Measurements from ENCODE around the gene DMD. TPM values are rescaled to one million over a fixed set of nuclear protein-coding genes. Genes with fewer than 3 reads are reported as not detected.

DMD gene
- total RNA-seq, 2 experiments from 2014 or later, result 0.20 to 0.47 TPM

GRCh38 chrX:32562261-32562660 lies 649.1 kb downstream of the DMD start:
- Histone ChIP-seq H3K4me3 (ENCODE audit: low read length) (no peak overlapping the region), H3K9me3 (ENCODE audit: control insufficient read depth in 1 of 2, insufficient read depth in 1 of 2, low read length in 2 of 2) (no peaks in the 10 kb centered on the region), H3K4me1 (ENCODE audit: insufficient read depth, low read length) (no peaks in the 10 kb centered on the region), H3K27ac (ENCODE audit: low read depth in 1 of 2, low read length in 2 of 2) (no peak overlapping the region), H3K27me3 (ENCODE audit: control insufficient read depth in 1 of 2, insufficient read depth in 2 of 2, low read length in 2 of 2) (no peaks in the 10 kb centered on the region), H3K36me3 (ENCODE audit: insufficient read depth, low read length) (no peaks in the 10 kb centered on the region)
- intact Hi-C loops (cut with DNase I, micrococcal nuclease), result no loop called here
- Mint-ChIP-seq H3K4me3 (no peak overlapping the region), H3K4me1 (ENCODE audit: low read depth) (no peaks in the 10 kb centered on the region), H3K36me3 (ENCODE audit: low read depth) (no peaks in the 10 kb centered on the region), H3K27me3 (no peaks in the 10 kb centered on the region), H3K27ac (no peak overlapping the region), H3K9me3 (peaks cover 2% of the 10 kb centered on the region)
- DNase-seq (no peak), ATAC-seq (ENCODE audit: poor library complexity) (no peak)
- TF ChIP-seq CTCF (IDR thresholded peaks at IDR 0.05), result no peak
- ChIA-PET POLR2A (no interaction called here), CTCF (no interaction called here)

- Histone ChIP-seq H3K4me1 (ENCODE audit: insufficient read depth, low read length) (no peaks in the 10 kb centered on the region), H3K27ac (ENCODE audit: low read depth in 1 of 2, low read length in 2 of 2) (no peak overlapping the region), H3K9me3 (ENCODE audit: control insufficient read depth in 1 of 2, insufficient read depth in 1 of 2, low read length in 2 of 2) (no peaks in the 10 kb centered on the region), H3K36me3 (ENCODE audit: insufficient read depth, low read length) (no peaks in the 10 kb centered on the region), H3K4me3 (ENCODE audit: low read length) (no peak overlapping the region), H3K27me3 (ENCODE audit: control insufficient read depth in 1 of 2, insufficient read depth in 2 of 2, low read length in 2 of 2) (no peaks in the 10 kb centered on the region)
- Mint-ChIP-seq H3K4me1 (ENCODE audit: low read depth) (no peaks in the 10 kb centered on the region), H3K36me3 (ENCODE audit: low read depth) (no peaks in the 10 kb centered on the region), H3K9me3 (no peaks in the 10 kb centered on the region), H3K27me3 (no peaks in the 10 kb centered on the region), H3K27ac (no peak overlapping the region), H3K4me3 (no peak overlapping the region)
- ChIA-PET POLR2A (no interaction called here), CTCF (no interaction called here)
- DNase-seq (no peak), ATAC-seq (ENCODE audit: poor library complexity) (no peak)
- no peak for TF ChIP-seq CTCF (IDR thresholded peaks at IDR 0.05)
- intact Hi-C loops (cut with DNase I, micrococcal nuclease), result no loop called here
Measured at GRCh38 chrX:32545101-32545500, 666.2 kb downstream of the DMD start.

GRCh38 chrX:32538554-32538953 lies 672.8 kb downstream of the DMD start:
- Mint-ChIP-seq H3K4me3 (no peak overlapping the region), H3K36me3 (ENCODE audit: low read depth) (no peaks in the 10 kb centered on the region), H3K9me3 (no peaks in the 10 kb centered on the region), H3K4me1 (ENCODE audit: low read depth) (no peaks in the 10 kb centered on the region), H3K27me3 (no peaks in the 10 kb centered on the region), H3K27ac (no peak overlapping the region)
- ChIA-PET CTCF (no interaction called here), POLR2A (no interaction called here)
- H3K27me3 ChIP-seq (ENCODE audit: control insufficient read depth in 1 of 2, insufficient read depth in 2 of 2, low read length in 2 of 2), result no peaks in the 10 kb centered on the region
- no peak overlapping the region for H3K4me3 ChIP-seq (ENCODE audit: low read length)
- H3K4me1 ChIP-seq (ENCODE audit: insufficient read depth, low read length), result no peaks in the 10 kb centered on the region
- H3K36me3 ChIP-seq (ENCODE audit: insufficient read depth, low read length), result no peaks in the 10 kb centered on the region
- intact Hi-C loops (cut with DNase I, micrococcal nuclease), result no loop called here
- ATAC-seq (ENCODE audit: poor library complexity) (no peak), DNase-seq (no peak)
- no peak for TF ChIP-seq CTCF (IDR thresholded peaks at IDR 0.05)
- H3K27ac ChIP-seq (ENCODE audit: low read depth in 1 of 2, low read length in 2 of 2), result no peak overlapping the region
- no peaks in the 10 kb centered on the region for H3K9me3 ChIP-seq (ENCODE audit: control insufficient read depth in 1 of 2, insufficient read depth in 1 of 2, low read length in 2 of 2)

Data from CD4-positive, alpha-beta T cell (primary cell).